Stimulated activated CD4-positive, alpha-beta T cell treated with anti-CD3 and anti-CD28 coated beads, Interleukin-15, amount 100 ng/mL, for 48 hours (primary cell): Measurements from ENCODE around the gene MACROD2.

Experiments used
- DNase-seq, 2 donors: peaks; one replicate each; pipeline ENCODE4 v3.0.0-alpha.2; 2020; ENCODE audit warnings: low read depth in 2 of 2

Gene MACROD2

DNA sequence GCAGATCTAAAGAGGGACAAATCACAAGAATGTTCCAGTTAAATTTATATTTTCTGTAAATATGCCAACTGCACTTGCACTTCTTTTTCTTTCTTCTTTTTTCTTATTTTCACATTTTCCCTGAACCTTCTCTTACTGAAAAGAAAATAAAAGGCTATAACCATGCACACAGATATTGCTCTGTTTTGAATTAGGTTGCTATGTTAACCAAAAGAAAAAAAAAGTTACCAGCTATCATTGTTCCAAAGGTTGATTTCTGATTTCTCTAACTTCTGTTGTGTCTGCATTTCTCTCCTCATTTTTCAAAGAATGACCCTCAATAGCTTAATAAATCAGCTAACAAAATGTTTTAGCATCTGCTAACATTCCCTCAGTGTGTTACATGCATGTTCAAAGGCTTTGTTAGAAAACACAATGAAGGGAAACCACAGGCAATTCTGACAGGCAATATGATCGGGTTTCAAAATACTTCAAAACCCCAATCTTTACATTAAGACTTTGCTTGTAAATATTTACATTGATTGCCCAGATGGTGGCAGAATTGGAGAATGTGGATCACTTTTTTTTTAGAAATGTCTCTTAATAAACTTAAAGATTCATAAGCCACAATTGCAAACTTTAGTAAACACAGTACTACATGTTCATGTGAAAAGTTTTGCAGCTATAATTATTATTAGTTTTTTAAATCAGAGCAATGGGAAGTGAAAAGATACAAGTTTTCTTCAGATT lies 1270.4 kb downstream of the MACROD2 start:
- DNase-seq: no peak

DNA sequence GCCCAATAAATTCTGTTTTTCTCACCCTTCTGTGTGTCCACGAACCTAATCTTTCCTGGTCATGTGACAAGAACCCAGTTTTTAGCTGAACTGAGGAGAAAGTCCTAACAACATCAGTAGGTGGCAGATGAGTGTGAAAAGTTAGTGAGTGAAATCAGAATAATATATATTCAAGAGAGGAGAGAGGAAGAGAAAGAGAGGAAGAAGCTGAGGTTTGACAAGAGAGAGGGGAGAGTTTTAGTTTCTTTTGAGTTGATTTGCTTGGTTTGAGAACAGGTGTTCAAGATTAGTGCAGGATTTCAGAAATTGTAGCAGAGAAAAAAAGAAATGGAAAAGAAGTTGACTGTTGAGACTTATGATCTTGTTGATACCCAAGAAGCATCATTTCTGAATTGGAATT lies 1272.6 kb downstream of the MACROD2 start:
- no peak for DNase-seq

GRCh38 chr20:15278041-15278440 lies 1282.7 kb downstream of the MACROD2 start:
- DNase-seq: no peak

GRCh38 chr20:15287329-15287728 lies 1292.0 kb downstream of the MACROD2 start:
- no peak for DNase-seq

- DNase-seq: no peak
Observed at GRCh38 chr20:15288106-15288505, 1292.8 kb downstream of the MACROD2 start.

GRCh38 chr20:15289337-15289736 lies 1294.0 kb downstream of the MACROD2 start:
- no peak for DNase-seq

- DNase-seq: no peak
Observed at GRCh38 chr20:15292405-15292804, 1297.1 kb downstream of the MACROD2 start.

- no peak for DNase-seq
Observed at GRCh38 chr20:15296422-15296821, 1301.1 kb downstream of the MACROD2 start.

DNA sequence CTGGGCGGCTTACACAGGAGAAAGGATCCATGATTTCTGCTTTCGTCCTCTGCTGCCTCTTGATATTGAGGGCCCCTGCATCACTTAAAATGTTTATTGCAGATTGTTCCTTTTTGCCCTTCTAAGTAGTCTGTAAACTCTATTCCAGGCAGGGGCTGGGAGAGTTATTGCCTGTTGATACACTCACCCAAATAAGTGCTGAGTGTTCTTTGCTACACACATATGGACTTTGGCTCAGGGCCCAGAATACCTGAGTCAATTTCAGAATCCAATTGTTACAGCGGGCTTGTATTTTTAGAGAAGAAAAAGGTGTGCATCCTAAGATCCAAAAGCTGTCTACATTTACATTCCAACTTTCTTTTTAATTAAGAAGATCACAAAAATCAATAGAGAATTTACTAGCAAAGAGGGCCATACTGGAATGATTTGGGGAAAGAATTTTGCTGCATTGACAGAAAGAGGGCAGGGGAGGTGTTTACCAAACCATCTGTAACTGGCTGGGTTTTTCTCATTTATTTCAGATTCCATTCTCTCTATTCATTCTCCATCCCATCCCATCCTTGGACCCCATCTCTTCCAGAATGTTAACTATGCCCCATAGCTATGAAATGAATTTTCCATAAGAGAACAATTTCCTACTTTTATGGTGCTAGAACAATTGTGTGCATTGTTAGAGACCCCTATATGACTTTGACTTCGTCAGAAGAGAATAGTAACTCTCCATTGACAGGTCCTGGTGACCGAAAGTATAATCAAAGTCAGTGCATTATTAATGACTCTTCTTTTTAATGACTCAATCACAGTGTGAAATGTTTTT lies 1302.0 kb downstream of the MACROD2 start:
- DNase-seq: no peak

GRCh38 chr20:15302075-15302474 lies 1306.8 kb downstream of the MACROD2 start:
- no peak for DNase-seq

DNA sequence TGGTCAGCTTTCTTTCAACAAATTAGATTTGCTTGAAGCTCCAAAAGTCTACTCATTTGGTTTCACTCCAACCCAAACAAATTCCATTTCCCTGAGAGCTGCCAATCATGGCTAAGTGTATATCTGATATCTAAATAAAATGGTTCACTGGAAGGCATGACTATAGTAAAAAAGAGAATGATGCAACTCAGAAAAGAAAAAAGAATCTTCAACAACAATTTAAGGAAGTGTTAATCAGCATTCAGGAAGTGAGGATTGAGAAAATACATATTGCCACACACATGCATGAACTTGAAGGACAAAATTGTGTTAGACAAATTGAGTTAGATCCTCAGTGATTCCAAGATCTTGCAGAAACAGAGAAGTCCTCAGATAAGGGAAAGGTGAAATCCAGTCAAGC lies 1315.0 kb downstream of the MACROD2 start:
- no peak for DNase-seq

- no peak for DNase-seq
Observed at GRCh38 chr20:15316556-15316955, 1321.2 kb downstream of the MACROD2 start.

DNA sequence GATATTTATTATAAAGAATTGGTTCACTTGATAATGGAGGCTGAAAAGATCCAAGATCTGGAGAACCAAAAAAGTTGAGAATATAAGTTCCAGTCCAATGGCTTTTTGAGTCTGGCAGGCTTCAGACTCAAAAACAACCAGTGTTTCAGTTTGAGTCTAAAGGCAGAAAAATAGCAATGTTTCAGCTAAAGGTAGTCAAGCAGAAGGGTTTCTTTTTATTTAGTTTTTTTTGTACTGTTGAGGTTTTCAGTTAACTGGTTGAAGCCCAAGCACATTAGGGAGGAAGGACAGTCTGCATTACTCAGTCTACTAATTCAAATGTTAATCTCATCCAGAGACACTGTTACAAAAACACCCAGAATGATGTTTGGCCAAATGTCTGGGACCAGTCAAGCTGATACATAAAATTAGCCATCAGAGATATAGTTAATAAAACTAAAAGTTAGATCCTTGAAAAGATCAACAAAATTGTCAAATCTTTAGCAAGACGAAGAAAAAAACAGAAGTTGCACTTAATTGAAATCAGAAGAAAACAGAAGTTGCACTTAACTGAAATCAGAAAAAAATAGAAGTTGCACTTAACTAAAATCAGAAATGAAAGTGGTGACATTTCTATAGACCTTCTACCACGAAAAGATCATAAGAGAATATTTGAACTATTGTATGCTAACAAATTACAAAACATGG lies 1322.4 kb downstream of the MACROD2 start:
- no peak for DNase-seq

DNA sequence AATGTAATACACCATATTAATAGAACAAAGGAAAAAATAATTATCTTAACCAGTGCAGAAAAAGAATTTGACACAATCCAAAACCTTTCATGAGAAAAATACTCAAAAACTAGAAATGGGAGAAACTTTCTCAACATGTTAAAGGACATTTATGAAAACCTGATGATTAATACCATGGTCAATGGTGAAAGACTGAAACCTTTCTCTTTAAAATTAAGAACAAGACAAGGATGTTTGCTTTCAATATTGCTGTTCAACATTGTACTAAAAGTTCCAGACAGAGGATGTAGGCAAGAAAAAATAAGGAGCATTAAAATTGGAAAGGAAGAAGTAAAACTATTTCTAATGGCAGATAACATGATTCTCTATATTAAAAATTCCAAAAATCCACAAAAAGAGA lies 1323.4 kb downstream of the MACROD2 start:
- no peak for DNase-seq

DNA sequence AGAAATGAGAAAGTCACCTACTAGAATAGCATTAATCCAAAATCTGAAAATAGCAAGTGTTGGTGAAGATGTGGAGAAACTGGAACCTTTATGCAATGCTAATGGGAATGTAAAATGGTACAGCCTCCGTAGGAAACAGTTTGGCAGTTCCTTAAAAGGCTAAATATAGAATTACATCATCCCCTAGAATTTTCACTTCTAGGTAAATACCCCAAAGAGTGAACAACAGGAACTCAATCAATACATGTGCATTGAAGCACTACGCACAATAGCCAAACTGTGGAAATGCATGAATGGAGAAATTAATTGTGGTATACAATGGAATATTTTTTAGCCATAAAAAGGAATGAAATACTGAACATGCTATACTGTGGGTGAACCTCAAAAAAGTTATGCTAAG lies 1324.1 kb downstream of the MACROD2 start:
- no peak for DNase-seq

DNA sequence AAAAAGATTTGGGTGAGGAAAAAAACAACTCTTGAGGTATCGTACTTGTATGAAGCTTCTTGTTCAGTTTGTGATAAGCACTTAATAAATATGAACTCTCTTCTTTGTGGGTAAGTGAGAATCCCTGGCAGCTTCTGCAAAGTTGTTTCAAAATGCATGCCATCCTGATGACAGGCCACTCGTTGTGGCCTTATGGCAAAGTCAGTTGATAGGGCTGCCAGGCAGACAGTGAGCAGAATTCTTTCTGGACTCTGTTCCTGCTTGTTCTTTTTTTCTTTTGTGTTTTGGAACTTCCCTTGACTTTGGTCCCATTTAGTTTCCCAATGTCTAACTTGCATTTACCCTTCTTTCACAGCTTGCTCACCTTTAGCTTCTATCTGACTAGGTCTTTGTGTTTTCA lies 1325.6 kb downstream of the MACROD2 start:
- no peak for DNase-seq

- DNase-seq: no peak
Observed at GRCh38 chr20:15327123-15327522, 1331.8 kb downstream of the MACROD2 start.

- DNase-seq: no peak
Observed at GRCh38 chr20:15328084-15328483, 1332.8 kb downstream of the MACROD2 start.

DNA sequence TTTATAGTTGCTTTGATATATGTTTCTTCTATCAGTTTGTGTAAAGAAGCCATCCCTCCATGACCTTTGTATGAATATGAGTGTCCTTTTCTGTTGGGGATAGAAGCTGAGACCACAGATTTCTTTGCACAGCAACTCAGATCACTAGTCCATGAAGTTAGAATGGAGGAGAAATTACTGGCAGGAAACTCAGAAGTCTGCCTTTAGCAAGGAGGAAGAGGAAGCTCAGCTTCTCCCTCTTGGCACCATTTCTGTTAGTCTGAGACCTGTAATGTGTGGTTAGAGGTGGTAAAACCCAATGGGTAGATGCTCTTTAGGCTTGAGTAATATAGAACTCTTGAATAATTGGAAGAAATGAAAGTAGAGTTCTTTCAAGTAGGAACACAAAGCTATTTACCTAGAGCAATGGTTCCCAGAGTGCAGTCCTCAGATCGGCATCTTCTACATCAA lies 1337.4 kb downstream of the MACROD2 start:
- no peak for DNase-seq

GRCh38 chr20:15333170-15333569 lies 1337.9 kb downstream of the MACROD2 start:
- no peak for DNase-seq

DNA sequence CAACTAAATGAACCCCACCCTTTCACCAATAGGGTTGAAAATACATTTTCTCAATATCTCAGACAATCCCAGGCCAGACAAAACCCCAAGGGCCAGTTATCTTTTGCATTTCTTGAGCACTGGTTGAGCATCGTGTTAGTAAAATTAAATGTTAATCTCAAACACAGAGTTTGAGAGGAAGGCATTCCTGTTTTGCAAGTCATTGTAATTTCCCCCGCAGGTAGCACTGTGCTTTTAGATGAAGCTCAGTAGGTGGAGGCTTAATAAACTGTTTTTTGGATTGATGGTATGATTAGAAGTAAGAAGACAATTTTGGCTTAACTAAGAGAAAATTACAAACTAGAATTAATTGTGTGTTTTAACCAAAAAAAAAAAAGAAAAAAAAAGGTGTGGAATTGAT lies 1340.7 kb downstream of the MACROD2 start:
- DNase-seq: no peak

DNA sequence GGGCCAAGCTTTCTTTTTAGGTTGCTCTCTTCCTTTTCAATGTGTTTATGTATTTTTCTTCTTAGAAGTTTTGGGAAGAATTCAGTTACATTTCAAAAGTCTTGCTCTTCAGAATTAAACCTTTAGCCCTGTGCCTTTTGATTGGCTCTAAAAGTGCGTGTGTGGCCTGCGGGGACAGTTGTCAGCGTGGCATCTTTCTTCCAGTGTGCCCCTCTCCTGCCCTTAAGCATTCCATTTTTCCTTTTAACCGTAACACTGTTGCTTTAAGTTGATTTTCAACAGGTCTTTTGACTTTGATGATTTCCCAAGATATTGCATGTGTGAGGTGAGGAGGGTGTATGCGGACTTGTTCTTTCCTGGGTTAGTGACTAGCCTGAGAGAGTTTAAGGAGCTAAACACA lies 1341.2 kb downstream of the MACROD2 start:
- DNase-seq: no peak

DNA sequence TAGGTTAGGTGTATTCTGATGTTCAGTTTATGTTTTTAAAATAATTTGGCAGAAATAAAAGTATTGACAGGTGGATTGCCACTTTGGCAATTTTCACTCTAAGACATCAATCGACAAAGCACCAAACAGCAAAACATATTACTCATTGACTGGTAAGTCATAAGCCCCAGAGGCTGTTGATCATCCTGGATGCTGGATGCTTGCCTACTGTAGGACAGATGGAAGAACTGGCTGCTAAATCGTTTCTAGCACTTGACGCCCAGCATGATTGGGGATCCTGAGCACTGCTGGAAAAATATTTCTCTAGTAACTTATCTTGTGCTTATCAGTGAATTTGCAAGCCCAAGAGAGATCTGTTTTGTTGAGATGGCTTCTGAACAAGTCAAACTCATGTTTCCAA lies 1343.9 kb downstream of the MACROD2 start:
- DNase-seq: no peak
